Keratinocyte (primary cell): ENCODE data around the gene FMOD. TPM values are rescaled to one million over a fixed set of nuclear protein-coding genes. Genes with fewer than 3 reads are reported as not detected.

Source experiments
- DNase-seq: peaks from one replicate; pipeline ENCODE4 v3.0.0-alpha.2; 2011; ENCODE audit warnings: low read depth, missing footprints, low spot score
- FAIRE-seq: peaks from 2 replicates; lab custom pipeline; 2011; peaks lifted over from hg19 to GRCh38; lab: Jason Lieb, UNC
- H2AFZ ChIP-seq: 2 replicates; pipeline ENCODE4 v1.6.0; 2012; ENCODE audit warnings: low read length, control low read depth, inconsistent platforms; ENCODE audit not compliant: control insufficient read depth
- H3K27ac ChIP-seq: 2 replicates; pipeline ENCODE4 v1.5.1; 2011; ENCODE audit warnings: low read length; ENCODE audit not compliant: control insufficient read depth, insufficient read depth
- H3K27me3 ChIP-seq: 3 replicates; pipeline ENCODE4 v1.6.0; 2011; ENCODE audit warnings: low read length; ENCODE audit not compliant: control insufficient read depth, insufficient read depth; ENCODE audit errors: extremely low read depth
- H3K36me3 ChIP-seq, 2 experiments: 2 replicates in 1 of 2; 3 replicates in 1 of 2; pipeline ENCODE4 v1.5.1; 2011; ENCODE audit warnings: low read length in 2 of 2, mild to moderate bottlenecking in 1 of 2; ENCODE audit not compliant: control insufficient read depth in 2 of 2, insufficient read depth in 2 of 2; ENCODE audit errors: extremely low read depth in 1 of 2
- H3K4me1 ChIP-seq: 3 replicates; pipeline ENCODE4 v1.5.1; 2011; ENCODE audit warnings: low read length; ENCODE audit not compliant: control insufficient read depth, insufficient read depth; ENCODE audit errors: extremely low read depth
- H3K4me2 ChIP-seq: 3 replicates; pipeline ENCODE4 v1.6.0; 2011; ENCODE audit warnings: low read depth, low read length; ENCODE audit not compliant: control insufficient read depth, insufficient read depth; ENCODE audit errors: extremely low read depth
- H3K4me3 ChIP-seq, 3 experiments: fragments of 200-600 bp in 1 of 3; sonication (generic) in 1 of 3; 2 replicates in 2 of 3; 3 replicates in 1 of 3; pipeline ENCODE4 v1.5.1; 2011 to 2016; ENCODE audit warnings: low read length in 3 of 3, mild to moderate bottlenecking in 3 of 3, control low read depth in 2 of 3, inconsistent platforms in 1 of 3, low read depth in 1 of 3, mixed read lengths in 1 of 3, mixed run types in 1 of 3, moderate library complexity in 1 of 3; ENCODE audit not compliant: control insufficient read depth in 2 of 3, insufficient read depth in 2 of 3; ENCODE audit errors: extremely low read depth in 1 of 3
- H3K79me2 ChIP-seq: 2 replicates; pipeline ENCODE4 v1.6.0; 2012; ENCODE audit warnings: low read length; ENCODE audit not compliant: control insufficient read depth, insufficient read depth
- H3K9ac ChIP-seq: 3 replicates; pipeline ENCODE4 v1.6.0; 2011; ENCODE audit warnings: low read length; ENCODE audit not compliant: control insufficient read depth, insufficient read depth; ENCODE audit errors: extremely low read depth
- H3K9me1 ChIP-seq: 3 replicates; pipeline ENCODE4 v1.6.0; 2011; ENCODE audit warnings: low read length; ENCODE audit not compliant: control insufficient read depth, insufficient read depth; ENCODE audit errors: extremely low read depth
- H3K9me3 ChIP-seq: 2 replicates; pipeline ENCODE4 v1.5.1; 2012; ENCODE audit warnings: low read depth, low read length; ENCODE audit not compliant: control insufficient read depth
- H4K20me1 ChIP-seq: 3 replicates; pipeline ENCODE4 v1.6.0; 2011; ENCODE audit warnings: low read length; ENCODE audit not compliant: control insufficient read depth, insufficient read depth; ENCODE audit errors: extremely low read depth
- CTCF ChIP-seq, 3 experiments: IDR thresholded peaks in 1 of 3; conservative IDR thresholded peaks in 1 of 3; optimal IDR thresholded peaks in 1 of 3; 2 replicates in 2 of 3; 3 replicates in 1 of 3; pipeline versions ENCODE3 to v1.5.1; 2011; ENCODE audit warnings: low read length in 3 of 3, mild to moderate bottlenecking in 3 of 3, moderate library complexity in 2 of 3, control low read depth in 1 of 3, inconsistent platforms in 1 of 3; ENCODE audit not compliant: insufficient read depth in 2 of 3; ENCODE audit errors: extremely low read depth in 1 of 3
- EZH2 ChIP-seq: IDR thresholded peaks from one replicate; pipeline ENCODE4 v1.6.1; 2012; ENCODE audit warnings: inconsistent platforms, mild to moderate bottlenecking, low read length, moderate library complexity
- dilution Hi-C: fragments of 300-500 bp; cut with MboI; formaldehyde crosslinking; loops from one replicate; pipeline ENCODE4 v1.7.0; 2020; ENCODE audit warnings: low sequenced_read_pairs; ENCODE audit not compliant: extremely low pct_ligation_motif_present
- polyA plus RNA-seq, 5 experiments: library from polyadenylated mRNA; depleted of rRNA in 3 of 5; stranded (reverse) in 3 of 5; stranded (forward) in 1 of 5; unstranded in 1 of 5; fragments of >200 nt; gene quantifications; 1 replicate in 1 of 5; 2 replicates in 3 of 5; 3 replicates in 1 of 5; pipeline versions ENCODE4 v1.2.1 to v1.2.3, GENCODE V29; 2011 to 2012; ENCODE audit warnings: missing spikeins in 2 of 5, low read depth in 1 of 5, low replicate concordance in 1 of 5

Gene FMOD
- polyA plus RNA-seq, 1 donor (not counting 4 experiments of a cell fraction or from before 2014, with no cell fraction given), result 0.47 TPM

- Histone ChIP-seq H3K9ac (no peak overlapping the region), H3K4me3 (no peak overlapping the region), H2AFZ (no peak overlapping the region), H3K9me1 (no peaks in the 10 kb centered on the region), H4K20me1 (no peaks in the 10 kb centered on the region), H3K36me3 (no peaks in the 10 kb centered on the region), H3K27ac (no peak overlapping the region), H3K4me2 (no peak overlapping the region), H3K9me3 (no peaks in the 10 kb centered on the region), H3K79me2 (no peaks in the 10 kb centered on the region), H3K4me1 (no peaks in the 10 kb centered on the region), H3K27me3 (no peaks in the 10 kb centered on the region)
- TF ChIP-seq EZH2, result no peak
- TF ChIP-seq CTCF (optimal IDR thresholded peaks at IDR 0.05 in 1 of 3, IDR thresholded peaks at IDR 0.05 in 1 of 3, conservative IDR thresholded peaks at IDR 0.05 in 1 of 3; ENCODE audit: extremely low read depth in 1 of 3, insufficient read depth in 2 of 3, low read length in 3 of 3), result no peak
- no peak for DNase-seq
- no peak for FAIRE-seq
- dilution Hi-C loops, result no loop called here
Observed at GRCh38 chr1:203388683-203389082, 37.8 kb upstream of the FMOD start.

- no peaks in the 10 kb centered on the region for H3K36me3 ChIP-seq
- H3K27ac ChIP-seq, result no peak overlapping the region
- DNase-seq (no peak), FAIRE-seq (no peak)
- H3K4me2 ChIP-seq, result no peak overlapping the region
- H3K9ac ChIP-seq, result no peak overlapping the region
- dilution Hi-C loops, result no loop called here
- H3K4me1 ChIP-seq, result no peaks in the 10 kb centered on the region
- no peaks in the 10 kb centered on the region for H3K9me3 ChIP-seq
- no peak overlapping the region for H3K4me3 ChIP-seq
- H3K27me3 ChIP-seq, result peaks cover 3% of the 10 kb centered on the region
- H3K79me2 ChIP-seq, result no peaks in the 10 kb centered on the region
- no peak for TF ChIP-seq CTCF (optimal IDR thresholded peaks at IDR 0.05 in 1 of 3, IDR thresholded peaks at IDR 0.05 in 1 of 3, conservative IDR thresholded peaks at IDR 0.05 in 1 of 3; ENCODE audit: extremely low read depth in 1 of 3, insufficient read depth in 2 of 3, low read length in 3 of 3)
- TF ChIP-seq EZH2, result no peak
- no peaks in the 10 kb centered on the region for H3K9me1 ChIP-seq
- no peaks in the 10 kb centered on the region for H4K20me1 ChIP-seq
- no peak overlapping the region for H2AFZ ChIP-seq
Observed at GRCh38 chr1:203382026-203382425, 31.1 kb upstream of the FMOD start.
